GM23338 (cell line): Measurements from ENCODE around the gene SDC1. TPM values are rescaled to one million over a fixed set of nuclear protein-coding genes. Genes with fewer than 3 reads are reported as not detected.

Source experiments
- ATAC-seq: fragments of 200-7000 bp; cut with Tn5 transposase; 3 replicates; pipeline ENCODE4 v1.9.1; 2020
- DNase-seq: peaks from one replicate; pipeline ENCODE4 v3.0.0-alpha.2; 2015; ENCODE audit warnings: low spot score
- H2AFZ ChIP-seq: fragments of 200-600 bp; sonication (generic); 2 replicates; pipeline ENCODE4 v1.8.0; 2016; ENCODE audit warnings: antibody characterized with exemption, mild to moderate bottlenecking, moderate library complexity
- H3F3A ChIP-seq: fragments of 200-600 bp; sonication (generic); replicated peaks from 2 replicates; pipeline ENCODE4 v1.8.0; 2017; ENCODE audit warnings: antibody characterized with exemption, mixed run types, low read depth
- H3K27ac ChIP-seq: fragments of 200-600 bp; sonication (generic); 2 replicates; pipeline ENCODE4 v1.6.1; 2016; ENCODE audit warnings: low read depth
- H3K27me3 ChIP-seq: fragments of 200-600 bp; sonication (generic); 2 replicates; pipeline ENCODE4 v1.8.0; 2016; ENCODE audit warnings: mild to moderate bottlenecking, mixed run types, moderate library complexity; ENCODE audit not compliant: insufficient read depth
- H3K36me3 ChIP-seq: fragments of 200-600 bp; sonication (generic); 2 replicates; pipeline ENCODE4 v1.8.0; 2016; ENCODE audit warnings: mild to moderate bottlenecking; ENCODE audit not compliant: insufficient read depth
- H3K4me1 ChIP-seq: fragments of 200-600 bp; sonication (generic); 2 replicates; pipeline ENCODE4 v1.8.0; 2016; ENCODE audit warnings: mild to moderate bottlenecking, moderate library complexity; ENCODE audit not compliant: insufficient read depth
- H3K4me2 ChIP-seq: fragments of 200-600 bp; sonication (generic); 2 replicates; pipeline ENCODE4 v1.7.1; 2017; ENCODE audit warnings: mixed run types
- H3K4me3 ChIP-seq: fragments of 200-600 bp; sonication (generic); 2 replicates; pipeline ENCODE4 v1.6.1; 2016; ENCODE audit warnings: mixed run types
- H3K79me2 ChIP-seq: fragments of 200-600 bp; sonication (generic); replicated peaks from 2 replicates; pipeline ENCODE4 v1.8.0; 2017; ENCODE audit warnings: mild to moderate bottlenecking; ENCODE audit not compliant: insufficient read depth
- H3K9me2 ChIP-seq: fragments of 200-600 bp; sonication (generic); 2 replicates; pipeline ENCODE4 v1.8.0; 2017; ENCODE audit not compliant: insufficient read depth
- H4K20me1 ChIP-seq: fragments of 200-600 bp; sonication (generic); replicated peaks from 2 replicates; pipeline ENCODE4 v1.8.0; 2017; ENCODE audit warnings: mild to moderate bottlenecking; ENCODE audit not compliant: insufficient read depth
- H3K27ac Mint-ChIP-seq: 2 replicates; pipeline ENCODE4 v1.8.0; 2020; ENCODE audit warnings: inconsistent platforms, mild to moderate bottlenecking, moderate library complexity, mixed read lengths
- H3K27me3 Mint-ChIP-seq: 3 replicates; pipeline ENCODE4 v1.8.0; 2022; ENCODE audit warnings: low read depth, mild to moderate bottlenecking, moderate library complexity, mixed read lengths, inconsistent platforms; ENCODE audit not compliant: insufficient read depth, poor library complexity
- H3K36me3 Mint-ChIP-seq: 3 replicates; pipeline ENCODE4 v1.8.0; 2021; ENCODE audit warnings: low read depth, mild to moderate bottlenecking, inconsistent platforms, moderate library complexity, mixed read lengths
- H3K4me1 Mint-ChIP-seq: 3 replicates; pipeline ENCODE4 v1.8.0; 2020; ENCODE audit warnings: mild to moderate bottlenecking, inconsistent platforms, mixed read lengths
- H3K4me3 Mint-ChIP-seq: 3 replicates; pipeline ENCODE4 v1.8.0; 2021; ENCODE audit warnings: moderate library complexity, mild to moderate bottlenecking, inconsistent platforms, mixed read lengths
- H3K9me3 Mint-ChIP-seq: 3 replicates; pipeline ENCODE4 v1.8.0; 2020; ENCODE audit warnings: moderate library complexity, mild to moderate bottlenecking, inconsistent platforms, mixed read lengths
- CREB1 ChIP-seq: fragments of 250-450 bp; sonication (Bioruptor Pico); IDR thresholded peaks from 2 replicates; pipeline ENCODE4 v1.5.0; 2020; ENCODE audit warnings: low read depth, mild to moderate bottlenecking, moderate library complexity
- EZH2 ChIP-seq: fragments of 200-600 bp; sonication (generic); IDR thresholded peaks from one replicate; pipeline ENCODE4 v1.8.0; 2017; ENCODE audit warnings: antibody characterized with exemption, mild to moderate bottlenecking, low read depth; ENCODE audit not compliant: unreplicated experiment
- JUNB ChIP-seq: IDR thresholded peaks from one replicate; pipeline ENCODE4 v1.6.1; 2016; ENCODE audit warnings: antibody characterized with exemption; ENCODE audit not compliant: unreplicated experiment
- POLR2AphosphoS5 ChIP-seq: IDR thresholded peaks from 2 replicates; pipeline ENCODE4 v1.6.1; 2016; ENCODE audit warnings: antibody characterized with exemption, low read depth
- STAT1 ChIP-seq: IDR thresholded peaks from one replicate; pipeline ENCODE4 v1.6.1; 2016; ENCODE audit warnings: antibody characterized with exemption; ENCODE audit not compliant: unreplicated experiment
- ZNF331 ChIP-seq: fragments of 250-450 bp; sonication (Bioruptor Pico); IDR thresholded peaks from 2 replicates; pipeline ENCODE4 v1.5.0; 2020; ENCODE audit warnings: low read depth, mild to moderate bottlenecking, moderate library complexity
- polyA plus RNA-seq: library from polyadenylated mRNA; unstranded; fragments of >200 nt; fragmentation: Nextera tagmentation; extraction: Ambion mirVana; gene quantifications from 2 replicates; pipeline ENCODE4 v1.2.1, GENCODE V29; 2016
- total RNA-seq: library from RNA; depleted of rRNA; stranded (reverse); fragments of >200 nt; shearing (Covaris generic); gene quantifications from 2 replicates; pipeline ENCODE4 v1.2.3, GENCODE V29; 2014
- TF ChIP-seq, protein P1 (sequence below): IDR thresholded peaks from one replicate; pipeline ENCODE4 v1.6.1; 2018; ENCODE audit warnings: antibody characterized with exemption; ENCODE audit not compliant: unreplicated experiment
- TF ChIP-seq, protein P2 (sequence below): IDR thresholded peaks from 2 replicates; pipeline ENCODE4 v1.6.1; 2016; ENCODE audit warnings: antibody characterized with exemption
- TF ChIP-seq, protein P3 (sequence below): fragments of 250-450 bp; sonication (Bioruptor Pico); IDR thresholded peaks from 2 replicates; pipeline ENCODE4 v1.5.0; 2020; ENCODE audit warnings: mild to moderate bottlenecking, moderate library complexity

Gene SDC1
- total and polyA plus RNA-seq, 2 experiments from 2014 or later, result 16.6 to 43.0 TPM

DNA sequence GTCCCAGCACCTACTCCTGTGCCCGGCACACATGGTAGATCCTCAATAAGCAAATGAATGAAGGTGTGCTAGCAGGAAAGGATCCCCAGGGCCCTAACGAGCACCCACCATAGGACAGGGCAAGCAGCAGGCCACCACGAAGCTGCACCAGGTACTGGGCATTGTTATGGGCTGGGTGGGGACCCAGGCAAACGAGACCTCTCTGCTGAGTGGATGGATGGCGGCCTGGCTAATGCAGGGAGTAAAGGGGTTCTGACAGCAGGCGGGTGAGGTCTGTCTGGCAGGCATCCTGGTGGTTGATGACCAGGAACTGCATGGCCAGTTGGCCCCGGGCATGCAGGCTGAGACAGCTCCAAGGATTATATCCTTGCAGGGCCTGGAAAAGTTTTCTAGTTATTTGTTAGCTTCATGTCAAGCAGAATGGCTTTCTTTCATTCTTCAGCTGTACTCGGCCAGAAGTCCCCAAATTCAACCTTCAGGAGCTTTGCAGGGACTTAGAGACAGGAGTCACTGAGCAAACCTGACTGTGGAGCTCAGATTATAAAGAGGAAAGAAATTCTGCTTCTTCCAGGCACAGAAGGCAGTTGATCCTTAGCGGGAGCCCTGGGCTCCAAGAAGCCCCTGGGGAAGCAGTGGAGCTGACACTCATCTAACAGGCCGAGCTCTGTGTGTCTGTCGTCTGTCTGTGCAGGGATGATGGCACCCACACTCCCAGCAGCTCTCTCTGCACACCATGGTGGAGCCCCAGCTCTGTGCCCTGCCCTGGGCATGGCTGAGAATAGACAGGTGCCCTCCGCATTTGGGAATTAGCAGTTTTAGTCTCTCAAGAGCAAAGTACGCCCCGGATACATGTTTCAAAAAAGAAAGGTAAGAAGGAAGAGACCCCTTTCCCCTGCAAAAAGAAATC, 51.2 kb downstream of the SDC1 start (continued):
- TF ChIP-seq, protein P1, sequence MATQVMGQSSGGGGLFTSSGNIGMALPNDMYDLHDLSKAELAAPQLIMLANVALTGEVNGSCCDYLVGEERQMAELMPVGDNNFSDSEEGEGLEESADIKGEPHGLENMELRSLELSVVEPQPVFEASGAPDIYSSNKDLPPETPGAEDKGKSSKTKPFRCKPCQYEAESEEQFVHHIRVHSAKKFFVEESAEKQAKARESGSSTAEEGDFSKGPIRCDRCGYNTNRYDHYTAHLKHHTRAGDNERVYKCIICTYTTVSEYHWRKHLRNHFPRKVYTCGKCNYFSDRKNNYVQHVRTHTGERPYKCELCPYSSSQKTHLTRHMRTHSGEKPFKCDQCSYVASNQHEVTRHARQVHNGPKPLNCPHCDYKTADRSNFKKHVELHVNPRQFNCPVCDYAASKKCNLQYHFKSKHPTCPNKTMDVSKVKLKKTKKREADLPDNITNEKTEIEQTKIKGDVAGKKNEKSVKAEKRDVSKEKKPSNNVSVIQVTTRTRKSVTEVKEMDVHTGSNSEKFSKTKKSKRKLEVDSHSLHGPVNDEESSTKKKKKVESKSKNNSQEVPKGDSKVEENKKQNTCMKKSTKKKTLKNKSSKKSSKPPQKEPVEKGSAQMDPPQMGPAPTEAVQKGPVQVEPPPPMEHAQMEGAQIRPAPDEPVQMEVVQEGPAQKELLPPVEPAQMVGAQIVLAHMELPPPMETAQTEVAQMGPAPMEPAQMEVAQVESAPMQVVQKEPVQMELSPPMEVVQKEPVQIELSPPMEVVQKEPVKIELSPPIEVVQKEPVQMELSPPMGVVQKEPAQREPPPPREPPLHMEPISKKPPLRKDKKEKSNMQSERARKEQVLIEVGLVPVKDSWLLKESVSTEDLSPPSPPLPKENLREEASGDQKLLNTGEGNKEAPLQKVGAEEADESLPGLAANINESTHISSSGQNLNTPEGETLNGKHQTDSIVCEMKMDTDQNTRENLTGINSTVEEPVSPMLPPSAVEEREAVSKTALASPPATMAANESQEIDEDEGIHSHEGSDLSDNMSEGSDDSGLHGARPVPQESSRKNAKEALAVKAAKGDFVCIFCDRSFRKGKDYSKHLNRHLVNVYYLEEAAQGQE, result no peak
- TF ChIP-seq ZNF331 (no peak), JUNB (no peak), STAT1 (no peak)

DNA sequence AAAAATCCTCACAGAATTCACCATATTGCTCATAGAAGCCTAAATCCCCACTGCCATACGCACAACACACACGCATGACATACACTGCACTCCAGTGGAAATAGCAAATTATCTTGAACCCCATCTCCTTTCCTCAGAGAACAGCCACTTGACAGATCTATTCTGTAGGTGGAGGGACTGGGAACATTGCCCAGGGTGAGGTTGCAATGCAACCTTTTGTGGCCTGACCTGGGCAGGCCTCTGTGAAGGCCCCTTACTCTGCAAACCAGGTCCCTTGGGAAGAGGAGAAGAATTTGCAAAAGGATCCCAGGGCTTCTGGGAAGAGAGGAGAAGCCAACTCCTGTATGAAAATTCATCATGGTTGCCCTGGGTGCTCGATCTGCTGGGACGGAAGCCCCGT, 51.9 kb downstream of the SDC1 start:
- H3K4me3 Mint-ChIP-seq, result no peak overlapping the region
- H3F3A ChIP-seq, result no peaks in the 10 kb centered on the region
- H3K27ac Mint-ChIP-seq, result no peak overlapping the region
- DNase-seq (no peak), ATAC-seq (no peak)
- H3K4me2 ChIP-seq, result no peak overlapping the region
- H3K36me3 ChIP-seq, result no peaks in the 10 kb centered on the region
- peaks cover 8% of the 10 kb centered on the region for H3K4me1 ChIP-seq
- no peak overlapping the region for H3K4me3 ChIP-seq
- no peak overlapping the region for H3K27ac ChIP-seq
- no peaks in the 10 kb centered on the region for H3K9me2 ChIP-seq
- no peaks in the 10 kb centered on the region for H3K27me3 ChIP-seq
- no peaks in the 10 kb centered on the region for H3K9me3 Mint-ChIP-seq
- peaks cover 3% of the 10 kb centered on the region for H3K27me3 Mint-ChIP-seq
- no peaks in the 10 kb centered on the region for H3K79me2 ChIP-seq
- peaks cover 27% of the 10 kb centered on the region for H3K4me1 Mint-ChIP-seq
- no peaks in the 10 kb centered on the region for H4K20me1 ChIP-seq
- 0 out of 2 replicates have a peak overlapping the region, but pooled peaks have one; percentile 66 for H2AFZ ChIP-seq
- no peaks in the 10 kb centered on the region for H3K36me3 Mint-ChIP-seq
- TF ChIP-seq, protein P2, sequence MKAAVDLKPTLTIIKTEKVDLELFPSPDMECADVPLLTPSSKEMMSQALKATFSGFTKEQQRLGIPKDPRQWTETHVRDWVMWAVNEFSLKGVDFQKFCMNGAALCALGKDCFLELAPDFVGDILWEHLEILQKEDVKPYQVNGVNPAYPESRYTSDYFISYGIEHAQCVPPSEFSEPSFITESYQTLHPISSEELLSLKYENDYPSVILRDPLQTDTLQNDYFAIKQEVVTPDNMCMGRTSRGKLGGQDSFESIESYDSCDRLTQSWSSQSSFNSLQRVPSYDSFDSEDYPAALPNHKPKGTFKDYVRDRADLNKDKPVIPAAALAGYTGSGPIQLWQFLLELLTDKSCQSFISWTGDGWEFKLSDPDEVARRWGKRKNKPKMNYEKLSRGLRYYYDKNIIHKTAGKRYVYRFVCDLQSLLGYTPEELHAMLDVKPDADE, result no peak
- TF ChIP-seq EZH2 (no peak), ZNF331 (no peak), JUNB (no peak), POLR2AphosphoS5 (no peak), CREB1 (CRISPR knock-in tag) (no peak)
- TF ChIP-seq, protein P1, result no peak
- TF ChIP-seq, protein P3, sequence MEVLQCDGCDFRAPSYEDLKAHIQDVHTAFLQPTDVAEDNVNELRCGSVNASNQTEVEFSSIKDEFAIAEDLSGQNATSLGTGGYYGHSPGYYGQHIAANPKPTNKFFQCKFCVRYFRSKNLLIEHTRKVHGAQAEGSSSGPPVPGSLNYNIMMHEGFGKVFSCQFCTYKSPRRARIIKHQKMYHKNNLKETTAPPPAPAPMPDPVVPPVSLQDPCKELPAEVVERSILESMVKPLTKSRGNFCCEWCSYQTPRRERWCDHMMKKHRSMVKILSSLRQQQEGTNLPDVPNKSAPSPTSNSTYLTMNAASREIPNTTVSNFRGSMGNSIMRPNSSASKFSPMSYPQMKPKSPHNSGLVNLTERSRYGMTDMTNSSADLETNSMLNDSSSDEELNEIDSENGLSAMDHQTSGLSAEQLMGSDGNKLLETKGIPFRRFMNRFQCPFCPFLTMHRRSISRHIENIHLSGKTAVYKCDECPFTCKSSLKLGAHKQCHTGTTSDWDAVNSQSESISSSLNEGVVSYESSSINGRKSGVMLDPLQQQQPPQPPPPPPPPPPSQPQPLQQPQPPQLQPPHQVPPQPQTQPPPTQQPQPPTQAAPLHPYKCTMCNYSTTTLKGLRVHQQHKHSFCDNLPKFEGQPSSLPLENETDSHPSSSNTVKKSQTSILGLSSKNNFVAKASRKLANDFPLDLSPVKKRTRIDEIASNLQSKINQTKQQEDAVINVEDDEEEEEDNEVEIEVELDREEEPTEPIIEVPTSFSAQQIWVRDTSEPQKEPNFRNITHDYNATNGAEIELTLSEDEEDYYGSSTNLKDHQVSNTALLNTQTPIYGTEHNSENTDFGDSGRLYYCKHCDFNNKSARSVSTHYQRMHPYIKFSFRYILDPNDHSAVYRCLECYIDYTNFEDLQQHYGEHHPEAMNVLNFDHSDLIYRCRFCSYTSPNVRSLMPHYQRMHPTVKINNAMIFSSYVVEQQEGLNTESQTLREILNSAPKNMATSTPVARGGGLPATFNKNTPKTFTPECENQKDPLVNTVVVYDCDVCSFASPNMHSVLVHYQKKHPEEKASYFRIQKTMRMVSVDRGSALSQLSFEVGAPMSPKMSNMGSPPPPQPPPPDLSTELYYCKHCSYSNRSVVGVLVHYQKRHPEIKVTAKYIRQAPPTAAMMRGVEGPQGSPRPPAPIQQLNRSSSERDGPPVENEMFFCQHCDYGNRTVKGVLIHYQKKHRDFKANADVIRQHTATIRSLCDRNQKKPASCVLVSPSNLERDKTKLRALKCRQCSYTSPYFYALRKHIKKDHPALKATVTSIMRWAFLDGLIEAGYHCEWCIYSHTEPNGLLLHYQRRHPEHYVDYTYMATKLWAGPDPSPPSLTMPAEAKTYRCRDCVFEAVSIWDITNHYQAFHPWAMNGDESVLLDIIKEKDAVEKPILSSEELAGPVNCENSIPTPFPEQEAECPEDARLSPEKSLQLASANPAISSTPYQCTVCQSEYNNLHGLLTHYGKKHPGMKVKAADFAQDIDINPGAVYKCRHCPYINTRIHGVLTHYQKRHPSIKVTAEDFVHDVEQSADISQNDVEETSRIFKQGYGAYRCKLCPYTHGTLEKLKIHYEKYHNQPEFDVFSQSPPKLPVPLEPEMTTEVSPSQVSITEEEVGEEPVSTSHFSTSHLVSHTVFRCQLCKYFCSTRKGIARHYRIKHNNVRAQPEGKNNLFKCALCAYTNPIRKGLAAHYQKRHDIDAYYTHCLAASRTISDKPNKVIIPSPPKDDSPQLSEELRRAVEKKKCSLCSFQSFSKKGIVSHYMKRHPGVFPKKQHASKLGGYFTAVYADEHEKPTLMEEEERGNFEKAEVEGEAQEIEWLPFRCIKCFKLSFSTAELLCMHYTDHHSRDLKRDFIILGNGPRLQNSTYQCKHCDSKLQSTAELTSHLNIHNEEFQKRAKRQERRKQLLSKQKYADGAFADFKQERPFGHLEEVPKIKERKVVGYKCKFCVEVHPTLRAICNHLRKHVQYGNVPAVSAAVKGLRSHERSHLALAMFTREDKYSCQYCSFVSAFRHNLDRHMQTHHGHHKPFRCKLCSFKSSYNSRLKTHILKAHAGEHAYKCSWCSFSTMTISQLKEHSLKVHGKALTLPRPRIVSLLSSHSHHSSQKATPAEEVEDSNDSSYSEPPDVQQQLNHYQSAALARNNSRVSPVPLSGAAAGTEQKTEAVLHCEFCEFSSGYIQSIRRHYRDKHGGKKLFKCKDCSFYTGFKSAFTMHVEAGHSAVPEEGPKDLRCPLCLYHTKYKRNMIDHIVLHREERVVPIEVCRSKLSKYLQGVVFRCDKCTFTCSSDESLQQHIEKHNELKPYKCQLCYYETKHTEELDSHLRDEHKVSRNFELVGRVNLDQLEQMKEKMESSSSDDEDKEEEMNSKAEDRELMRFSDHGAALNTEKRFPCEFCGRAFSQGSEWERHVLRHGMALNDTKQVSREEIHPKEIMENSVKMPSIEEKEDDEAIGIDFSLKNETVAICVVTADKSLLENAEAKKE (CRISPR knock-in tag), result no peak
